Measurements from ENCODE around the gene ZNF563.
"Not testable (repeated sequence)": the region's sequence is repeated elsewhere in the genome, so short reads cannot be mapped to it uniquely, and the experiment has no call there.

ZNF563 gene

GRCh38 chr19:12333162-12334159 lies at the start of gene ZNF563:
Gene ZNF563 (minus strand): TSS chr19:12333633. CDS start chr19:12333482, 151 bp downstream.
- DNase-seq = peak; percentile 93

- no peak for DNase-seq
Measured at GRCh38 chr19:12380444-12380737, 47.0 kb upstream of the ZNF563 start.

- no peak for DNase-seq
Measured at GRCh38 chr19:12379732-12380443, 46.5 kb upstream of the ZNF563 start.

- no peak for DNase-seq
Measured at GRCh38 chr19:12374026-12374425, 40.6 kb upstream of the ZNF563 start.

- peak; percentile 86 for DNase-seq
Measured at GRCh38 chr19:12365236-12366162, 32.1 kb upstream of the ZNF563 start, which contains the start of gene ZNF442. Gene ZNF442 (minus strand): TSS chr19:12365683. CDS start chr19:12363631, 2,052 bp downstream.

GRCh38 chr19:12364391-12365235 lies 31.2 kb upstream of the ZNF563 start:
- no peak for DNase-seq

GRCh38 chr19:12362236-12362635 lies 28.8 kb upstream of the ZNF563 start:
- DNase-seq = not testable (repeated sequence)

GRCh38 chr19:12353375-12353774 lies 19.9 kb upstream of the ZNF563 start:
- no peak for DNase-seq

GRCh38 chr19:12350890-12351197 lies 17.4 kb upstream of the ZNF563 start:
- DNase-seq = no peak

- DNase-seq = no peak
Measured at GRCh38 chr19:12350185-12350889, 16.9 kb upstream of the ZNF563 start.

GRCh38 chr19:12346896-12347295 lies 13.5 kb upstream of the ZNF563 start:
- DNase-seq = peak; percentile 23

- no peak for DNase-seq
Measured at GRCh38 chr19:12345197-12345596, 11.8 kb upstream of the ZNF563 start.

GRCh38 chr19:12331211-12331941 lies 2.1 kb downstream of the ZNF563 start:
- DNase-seq = no peak

- no peak for DNase-seq
Measured at GRCh38 chr19:12330340-12330739, 3.1 kb downstream of the ZNF563 start.

- DNase-seq = no peak
Measured at GRCh38 chr19:12325690-12326089, 7.7 kb downstream of the ZNF563 start.

GRCh38 chr19:12318782-12319413 lies 14.5 kb downstream of the ZNF563 start:
- no peak for DNase-seq

GRCh38 chr19:12314553-12314952 lies 18.9 kb downstream of the ZNF563 start:
- DNase-seq = peak; percentile 34

- not testable (repeated sequence) for DNase-seq
Measured at GRCh38 chr19:12308891-12309290, 24.5 kb downstream of the ZNF563 start.

GRCh38 chr19:12295191-12295590 lies 38.2 kb downstream of the ZNF563 start:
- no peak for DNase-seq
